ENCODE data around the gene ITPR1. TPM values are rescaled to one million over a fixed set of nuclear protein-coding genes. Genes with fewer than 3 reads are reported as not detected.

The ITPR1 gene
- polyA plus RNA-seq, 1 of the 3 experiments (the other 2 are of a cell fraction), result 5.9 TPM

DNA sequence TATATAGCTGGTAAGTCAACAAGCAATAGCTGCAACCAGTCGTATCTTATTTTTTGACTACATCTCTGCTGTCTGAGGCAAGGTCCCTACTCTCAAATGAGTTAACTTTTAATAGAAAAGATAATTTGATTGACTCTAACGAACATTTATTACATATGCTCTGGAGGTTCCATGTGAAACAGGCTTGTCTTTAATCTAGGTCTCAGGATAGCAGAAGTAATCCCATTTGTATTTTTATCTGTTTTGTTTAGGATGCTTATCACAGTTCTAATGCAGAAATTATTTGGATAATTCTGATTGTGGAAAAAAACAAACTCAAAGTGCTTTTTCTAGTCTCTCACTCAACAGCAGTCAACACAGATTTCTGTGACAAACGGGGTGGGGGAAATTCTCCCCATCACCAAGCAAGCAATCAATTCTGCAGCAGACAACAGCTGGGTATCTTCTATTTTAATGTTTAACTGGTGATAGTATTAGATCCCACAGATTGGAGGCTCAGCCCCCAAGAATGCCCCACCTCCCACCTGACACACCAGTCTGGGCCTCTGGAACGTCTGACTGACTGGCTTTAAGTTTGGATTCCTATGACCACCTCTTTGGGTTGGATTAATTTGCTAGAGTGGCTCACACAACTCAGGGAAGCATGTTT, 58.8 kb downstream of the ITPR1 start (continued):
- no peak for TF ChIP-seq JUND (IDR thresholded peaks at IDR 0.05)
- TF ChIP-seq MEF2A (IDR thresholded peaks at IDR 0.05; ENCODE audit: borderline replicate concordance, low read depth), result no peak

DNA sequence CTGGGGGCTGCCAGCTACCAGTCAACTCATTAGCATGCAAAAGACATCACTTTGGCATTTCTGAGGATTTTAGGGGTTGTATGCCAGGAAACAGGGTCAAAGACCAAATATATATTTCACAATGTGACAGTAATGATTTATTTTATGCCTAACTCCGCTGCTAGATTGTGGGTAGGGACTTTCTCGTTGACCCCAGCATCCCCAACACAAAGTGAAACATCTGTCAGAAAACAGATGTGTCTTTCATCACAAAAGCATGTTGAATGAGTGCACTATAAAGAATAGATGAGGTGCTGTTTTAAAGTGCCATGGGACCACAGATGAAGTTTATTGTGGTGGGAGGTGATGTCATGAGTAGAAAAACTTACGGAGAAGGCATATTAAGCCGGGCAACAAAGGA, 59.7 kb downstream of the ITPR1 start:
- no peak for TF ChIP-seq YY1 (IDR thresholded peaks at IDR 0.05; ENCODE audit: low read depth)
- TF ChIP-seq MEF2A (IDR thresholded peaks at IDR 0.05; ENCODE audit: borderline replicate concordance, low read depth), result no peak
- Histone ChIP-seq H3K27me3 (ENCODE audit: insufficient read depth) (no peaks in the 10 kb centered on the region), H2AFZ (ENCODE audit: low read depth) (no peak overlapping the region), H3K79me2 (ENCODE audit: insufficient read depth) (no peaks in the 10 kb centered on the region), H3K9ac (no peak overlapping the region), H3K4me1 (ENCODE audit: control insufficient read depth in 1 of 2, insufficient read depth in 2 of 2, low read depth in 1 of 2, low read length in 1 of 2) (peaks cover 0 to 41% of the 10 kb centered on the region in 2 experiments; a peak in 2 of 4 replicates), H3F3A (replicated peaks; ENCODE audit: insufficient read depth) (no peaks in the 10 kb centered on the region), H3K9me3 (no peaks in the 10 kb centered on the region), H3K36me3 (replicated peaks in 1 of 2; ENCODE audit: control insufficient read depth in 1 of 2, insufficient read depth in 2 of 2, low read length in 1 of 2) (no peaks in the 10 kb centered on the region), H4K20me1 (ENCODE audit: insufficient read depth) (no peaks in the 10 kb centered on the region), H3K27ac (ENCODE audit: low read depth in 2 of 2, low read length in 1 of 2) (peak overlapping the region in 1 of 2 experiments; percentile 28; a peak in 2 of 4 replicates), H3K4me2 (no peak overlapping the region), H3K4me3 (ENCODE audit: low read depth in 2 of 2, low read length in 1 of 2) (no peak overlapping the region), H3K9me2 (no peaks in the 10 kb centered on the region)
- DNase-seq, result no peak
- WGBS (ENCODE audit: low lambda C conversion rate), result 75% methylated on average over 4 of the region's 4 CpGs
- ChIA-PET CTCF (interaction anchor here (1.1 to 1.5 kb wide), 2 partner anchors 86 to 202 kb away, joined by 3 to 5 read pairs; partner anchors contain the start of gene SUMF1), POLR2A (interaction anchor here (0.9 to 1.4 kb wide), 2 partner anchors 9 to 59 kb away, joined by 3 to 4 read pairs; partner anchors contain the start of gene ITPR1)

DNA sequence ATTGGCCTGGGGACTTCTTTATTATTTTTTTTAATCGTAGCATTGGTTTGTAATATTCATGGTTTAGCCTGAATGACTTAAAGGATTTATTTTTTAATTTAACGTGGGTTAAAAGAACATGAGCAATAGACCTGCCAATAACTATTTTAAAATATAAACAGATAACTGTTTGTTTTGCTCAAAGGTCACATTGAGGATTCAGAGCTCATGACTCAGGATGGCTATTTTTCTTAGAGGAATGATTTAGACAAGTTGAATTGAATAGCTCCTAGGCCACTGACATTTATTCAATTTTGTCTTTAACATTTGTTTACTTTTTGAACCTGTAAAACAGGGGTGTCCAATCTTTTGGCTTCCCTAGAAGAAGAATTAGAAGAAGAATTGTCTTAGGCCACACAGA, 68.5 kb downstream of the ITPR1 start:
- Histone ChIP-seq H4K20me1 (ENCODE audit: insufficient read depth) (no peaks in the 10 kb centered on the region), H3K4me1 (ENCODE audit: control insufficient read depth in 1 of 2, insufficient read depth in 2 of 2, low read depth in 1 of 2, low read length in 1 of 2) (peaks cover 0 to 8% of the 10 kb centered on the region in 2 experiments; a peak in 2 of 4 replicates), H3K27ac (ENCODE audit: low read depth in 2 of 2, low read length in 1 of 2) (no peak overlapping the region), H3K9me2 (no peaks in the 10 kb centered on the region), H3K36me3 (replicated peaks in 1 of 2; ENCODE audit: control insufficient read depth in 1 of 2, insufficient read depth in 2 of 2, low read length in 1 of 2) (no peaks in the 10 kb centered on the region), H2AFZ (ENCODE audit: low read depth) (no peak overlapping the region), H3K27me3 (ENCODE audit: insufficient read depth) (no peaks in the 10 kb centered on the region), H3K4me3 (ENCODE audit: low read depth in 2 of 2, low read length in 1 of 2) (no peak overlapping the region), H3K9me3 (no peaks in the 10 kb centered on the region), H3K9ac (no peak overlapping the region), H3K79me2 (ENCODE audit: insufficient read depth) (no peaks in the 10 kb centered on the region), H3K4me2 (no peak overlapping the region), H3F3A (replicated peaks; ENCODE audit: insufficient read depth) (no peaks in the 10 kb centered on the region)
- DNase-seq, result no peak
- 77% methylated on average over 2 of the region's 2 CpGs for WGBS (ENCODE audit: low lambda C conversion rate)
- CTCF ChIA-PET, result interaction anchor here (1.2 to 1.4 kb wide), 2 partner anchors 71 to 211 kb away, joined by 3 to 5 read pairs; no protein-coding TSS in a partner anchor
- POLR2A ChIA-PET, result interaction anchor here (0.7 kb wide), 1 partner anchor 9 kb away, joined by 3 read pairs; no protein-coding TSS in a partner anchor
- TF ChIP-seq TAF1 (IDR thresholded peaks at IDR 0.05; ENCODE audit: borderline replicate concordance, low read depth, low read length) (no peak), GABPA (IDR thresholded peaks at IDR 0.05; ENCODE audit: low read depth) (no peak), JUND (IDR thresholded peaks at IDR 0.05) (no peak), MEF2A (IDR thresholded peaks at IDR 0.05; ENCODE audit: borderline replicate concordance, low read depth) (no peak), ELF1 (IDR thresholded peaks at IDR 0.05) (no peak), RCOR1 (IDR thresholded peaks at IDR 0.05; ENCODE audit: low read length) (no peak), FOXJ3 (CRISPR knock-in tag; IDR thresholded peaks at IDR 0.05) (no peak), RFX5 (IDR thresholded peaks at IDR 0.05; ENCODE audit: low read length) (no peak), YY1 (IDR thresholded peaks at IDR 0.05; ENCODE audit: low read depth) (no peak), FOXM1 (IDR thresholded peaks at IDR 0.05; ENCODE audit: low read depth) (no peak)
- TF ChIP-seq, protein P1, sequence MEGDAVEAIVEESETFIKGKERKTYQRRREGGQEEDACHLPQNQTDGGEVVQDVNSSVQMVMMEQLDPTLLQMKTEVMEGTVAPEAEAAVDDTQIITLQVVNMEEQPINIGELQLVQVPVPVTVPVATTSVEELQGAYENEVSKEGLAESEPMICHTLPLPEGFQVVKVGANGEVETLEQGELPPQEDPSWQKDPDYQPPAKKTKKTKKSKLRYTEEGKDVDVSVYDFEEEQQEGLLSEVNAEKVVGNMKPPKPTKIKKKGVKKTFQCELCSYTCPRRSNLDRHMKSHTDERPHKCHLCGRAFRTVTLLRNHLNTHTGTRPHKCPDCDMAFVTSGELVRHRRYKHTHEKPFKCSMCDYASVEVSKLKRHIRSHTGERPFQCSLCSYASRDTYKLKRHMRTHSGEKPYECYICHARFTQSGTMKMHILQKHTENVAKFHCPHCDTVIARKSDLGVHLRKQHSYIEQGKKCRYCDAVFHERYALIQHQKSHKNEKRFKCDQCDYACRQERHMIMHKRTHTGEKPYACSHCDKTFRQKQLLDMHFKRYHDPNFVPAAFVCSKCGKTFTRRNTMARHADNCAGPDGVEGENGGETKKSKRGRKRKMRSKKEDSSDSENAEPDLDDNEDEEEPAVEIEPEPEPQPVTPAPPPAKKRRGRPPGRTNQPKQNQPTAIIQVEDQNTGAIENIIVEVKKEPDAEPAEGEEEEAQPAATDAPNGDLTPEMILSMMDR (IDR thresholded peaks at IDR 0.05), result no peak
- TF ChIP-seq, protein P2, sequence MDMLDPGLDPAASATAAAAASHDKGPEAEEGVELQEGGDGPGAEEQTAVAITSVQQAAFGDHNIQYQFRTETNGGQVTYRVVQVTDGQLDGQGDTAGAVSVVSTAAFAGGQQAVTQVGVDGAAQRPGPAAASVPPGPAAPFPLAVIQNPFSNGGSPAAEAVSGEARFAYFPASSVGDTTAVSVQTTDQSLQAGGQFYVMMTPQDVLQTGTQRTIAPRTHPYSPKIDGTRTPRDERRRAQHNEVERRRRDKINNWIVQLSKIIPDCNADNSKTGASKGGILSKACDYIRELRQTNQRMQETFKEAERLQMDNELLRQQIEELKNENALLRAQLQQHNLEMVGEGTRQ (IDR thresholded peaks at IDR 0.05; ENCODE audit: borderline replicate concordance, low read depth, low read length), result no peak

Data from SK-N-SH (cell line).